GM21447 (cell line): Measurements from ENCODE around the gene HSPA1A.

Experiments used
- ATAC-seq: cut with Tn5 transposase; IDR thresholded peaks from one replicate; pipeline ENCODE4 v1.9.1; 2021; ENCODE audit not compliant: unreplicated experiment

Gene HSPA1A

DNA sequence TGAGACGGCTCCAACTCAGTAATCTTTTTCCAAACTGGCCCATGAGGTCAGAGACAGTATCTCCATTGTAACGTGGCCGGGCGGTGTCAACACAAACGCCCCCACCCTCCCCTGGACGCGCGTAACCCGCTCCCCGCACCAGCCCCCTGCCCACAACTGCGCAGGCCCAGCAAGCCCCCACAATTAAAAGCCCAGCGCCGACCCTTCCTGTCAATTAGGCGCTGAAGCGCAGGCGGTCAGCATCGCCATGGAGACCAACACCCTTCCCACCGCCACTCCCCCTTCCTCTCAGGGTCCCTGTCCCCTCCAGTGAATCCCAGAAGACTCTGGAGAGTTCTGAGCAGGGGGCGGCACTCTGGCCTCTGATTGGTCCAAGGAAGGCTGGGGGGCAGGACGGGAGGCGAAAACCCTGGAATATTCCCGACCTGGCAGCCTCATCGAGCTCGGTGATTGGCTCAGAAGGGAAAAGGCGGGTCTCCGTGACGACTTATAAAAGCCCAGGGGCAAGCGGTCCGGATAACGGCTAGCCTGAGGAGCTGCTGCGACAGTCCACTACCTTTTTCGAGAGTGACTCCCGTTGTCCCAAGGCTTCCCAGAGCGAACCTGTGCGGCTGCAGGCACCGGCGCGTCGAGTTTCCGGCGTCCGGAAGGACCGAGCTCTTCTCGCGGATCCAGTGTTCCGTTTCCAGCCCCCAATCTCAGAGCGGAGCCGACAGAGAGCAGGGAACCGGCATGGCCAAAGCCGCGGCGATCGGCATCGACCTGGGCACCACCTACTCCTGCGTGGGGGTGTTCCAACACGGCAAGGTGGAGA is at the start of gene HSPA1A, which contains the start of gene HSPA1L:
HSPA1A (plus strand) TSS at position 519 of the 814 bp plus-strand sequence; CDS start at position 733, 214 bp downstream.
HSPA1L (minus strand) TSS at position 259 of the 814 bp plus-strand sequence. CDS start 3,311 bp downstream, outside the sequence.
- ATAC-seq = no peak

DNA sequence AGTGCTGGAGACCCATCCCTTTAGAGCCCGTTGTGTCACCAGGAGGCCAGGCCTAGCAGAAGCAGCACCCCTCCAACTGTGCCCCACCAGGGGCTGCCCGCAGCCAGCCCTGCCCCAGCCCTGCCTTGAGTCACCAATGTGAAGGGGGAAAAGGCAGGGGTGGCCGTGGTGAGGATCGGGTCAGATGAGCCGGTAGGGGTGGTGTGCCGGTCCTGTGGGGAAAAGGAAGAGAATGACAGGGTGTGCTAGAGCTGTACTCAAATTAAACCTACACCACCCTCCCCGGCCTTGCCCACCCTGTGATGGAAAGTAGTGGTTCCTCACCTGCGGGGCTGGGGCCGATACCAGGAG is 49.8 kb upstream of the HSPA1A start:
- ATAC-seq = no peak

DNA sequence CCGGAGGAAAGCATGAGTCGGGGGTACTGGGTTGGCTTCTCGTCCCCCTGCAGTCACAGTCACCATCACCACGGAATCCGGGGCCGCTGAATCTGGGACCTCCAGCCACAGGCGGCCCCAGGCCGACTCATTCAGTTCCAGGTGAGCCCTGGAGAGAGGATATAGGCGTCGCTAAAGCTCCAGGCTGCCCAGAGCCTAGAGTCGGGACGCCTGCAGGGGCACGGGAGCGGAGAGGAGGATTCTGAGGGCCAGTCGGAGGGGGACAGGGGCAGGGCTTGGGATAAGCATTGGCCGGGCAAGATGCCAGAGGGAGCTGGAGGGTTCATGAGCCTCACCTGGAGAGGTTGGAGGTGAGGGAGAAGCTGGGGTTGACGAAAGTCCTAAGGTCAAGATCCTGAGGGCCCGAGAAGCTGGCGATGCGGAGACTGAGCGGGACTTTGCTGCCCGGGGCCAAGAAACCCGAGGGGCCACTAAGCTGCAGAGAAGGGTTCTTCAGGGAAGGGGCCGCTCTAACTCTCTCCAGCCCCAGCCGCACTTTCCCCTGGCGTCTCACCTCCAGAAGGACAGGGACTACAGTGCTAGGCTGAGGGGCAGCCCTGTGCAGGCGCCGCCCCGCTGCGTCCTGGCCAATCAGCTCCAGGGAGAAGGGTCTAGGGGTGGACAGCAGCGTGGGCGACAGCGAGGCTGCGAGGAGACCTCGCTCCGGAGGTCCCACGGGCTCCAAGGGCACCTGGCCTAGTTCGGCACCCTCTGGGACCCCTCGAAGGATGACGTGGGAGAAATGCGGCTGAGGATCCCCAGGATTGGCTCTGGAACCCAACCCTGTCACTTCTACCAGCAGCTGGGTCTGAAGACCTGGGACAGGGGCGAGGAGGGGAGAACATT is 49.2 kb upstream of the HSPA1A start:
- no peak for ATAC-seq

DNA sequence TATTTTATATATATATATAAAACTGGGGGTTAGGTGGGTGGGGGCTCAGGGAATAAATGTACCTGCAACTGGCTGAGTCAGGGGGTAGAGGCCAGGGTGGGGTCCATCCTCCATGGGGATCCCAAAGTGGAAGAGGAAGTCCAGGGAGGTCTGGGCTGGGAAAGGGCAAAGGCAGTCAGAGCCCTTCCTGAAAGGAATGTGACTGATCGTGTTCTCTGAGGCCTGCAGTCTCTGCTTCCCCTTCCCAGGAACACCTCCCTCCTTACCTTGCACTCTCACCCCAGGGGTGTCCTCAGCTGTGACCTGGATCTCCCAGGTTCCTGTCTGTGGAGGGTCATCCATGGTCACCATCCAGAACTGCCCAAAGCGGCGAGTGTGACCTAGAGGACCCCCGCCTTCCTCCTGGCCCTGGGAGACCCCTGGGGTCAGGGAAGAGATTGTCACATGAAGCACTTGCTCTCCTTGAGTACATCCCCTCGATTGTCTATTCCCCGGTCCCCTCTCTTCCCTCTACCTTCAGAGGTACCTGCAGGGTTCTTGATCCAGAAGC is 48.2 kb upstream of the HSPA1A start:
- ATAC-seq = no peak

DNA sequence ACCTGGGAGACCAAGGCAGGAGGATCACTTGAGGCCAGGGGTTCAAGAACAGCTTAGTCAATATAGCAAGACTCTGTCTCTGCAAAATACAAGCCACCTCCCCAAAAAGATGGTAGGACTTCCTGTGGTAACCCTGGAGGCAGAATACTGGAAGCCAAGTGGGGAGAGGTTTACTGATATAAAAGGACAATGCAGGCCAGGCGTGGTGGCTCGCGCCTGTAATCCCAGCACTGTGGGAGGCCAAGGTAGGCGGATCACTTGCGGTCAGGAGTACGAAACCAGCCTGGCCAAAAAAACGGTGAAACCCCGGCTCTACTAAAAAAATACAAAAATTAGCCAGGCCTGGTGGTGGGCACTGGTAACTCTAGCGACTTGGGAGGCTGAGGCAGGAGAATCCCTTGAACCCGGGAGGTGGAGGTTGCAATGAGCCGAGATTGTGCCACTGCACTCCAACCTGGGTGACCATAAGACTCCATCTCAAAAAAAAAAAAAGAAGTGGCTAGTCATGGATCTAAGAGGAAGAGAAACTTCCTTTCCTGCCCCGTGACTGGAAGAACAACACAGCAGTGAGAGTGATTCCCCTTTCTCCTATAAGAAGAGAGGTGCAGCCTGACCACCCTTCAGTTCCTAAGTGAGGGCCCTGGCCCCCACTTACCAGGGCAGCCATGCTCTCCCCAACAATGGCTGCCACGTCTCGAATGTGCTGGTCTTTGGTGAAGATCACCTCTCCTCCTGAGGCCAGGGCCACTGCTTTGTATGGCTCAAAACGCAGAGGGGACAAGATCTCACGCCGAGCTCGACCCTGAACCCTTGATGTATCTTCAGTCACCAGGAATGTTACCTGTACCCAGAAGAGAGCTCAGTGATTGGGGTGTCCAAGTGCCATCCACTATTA is 46.7 kb upstream of the HSPA1A start:
- ATAC-seq = no peak

DNA sequence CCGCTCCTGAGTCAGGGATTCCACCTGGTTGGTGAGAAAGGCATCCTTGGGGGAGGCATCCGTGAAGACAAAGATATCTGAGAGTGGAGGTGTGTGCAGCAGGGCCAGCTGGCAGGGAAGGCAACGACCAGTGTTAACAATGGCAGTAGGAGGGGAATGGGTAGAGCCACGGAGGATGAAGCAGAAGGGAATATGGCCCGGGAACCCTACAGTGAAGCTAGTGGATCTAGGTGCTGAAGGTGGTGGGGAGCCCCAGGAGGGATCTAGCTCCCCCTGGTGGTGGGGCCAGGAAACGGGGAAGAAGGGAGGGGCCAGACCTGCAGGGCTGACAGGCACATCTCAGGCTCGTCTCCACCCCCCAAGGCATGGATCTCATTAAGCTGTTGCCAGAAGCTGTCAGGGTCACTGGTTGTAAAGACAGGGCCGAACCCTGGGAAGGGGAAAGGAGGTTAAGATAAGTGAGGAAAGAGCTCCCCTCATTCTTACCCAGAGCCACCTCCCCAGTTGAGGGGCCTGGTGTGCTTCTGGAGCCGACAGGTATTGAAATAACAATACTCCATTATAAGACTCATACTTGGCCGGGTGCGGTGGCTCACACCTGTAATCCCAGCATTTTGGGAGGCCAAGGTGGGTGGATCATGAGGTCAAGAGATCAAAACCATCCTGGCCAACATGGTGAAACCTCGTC is 45.5 kb upstream of the HSPA1A start:
- no peak for ATAC-seq

DNA sequence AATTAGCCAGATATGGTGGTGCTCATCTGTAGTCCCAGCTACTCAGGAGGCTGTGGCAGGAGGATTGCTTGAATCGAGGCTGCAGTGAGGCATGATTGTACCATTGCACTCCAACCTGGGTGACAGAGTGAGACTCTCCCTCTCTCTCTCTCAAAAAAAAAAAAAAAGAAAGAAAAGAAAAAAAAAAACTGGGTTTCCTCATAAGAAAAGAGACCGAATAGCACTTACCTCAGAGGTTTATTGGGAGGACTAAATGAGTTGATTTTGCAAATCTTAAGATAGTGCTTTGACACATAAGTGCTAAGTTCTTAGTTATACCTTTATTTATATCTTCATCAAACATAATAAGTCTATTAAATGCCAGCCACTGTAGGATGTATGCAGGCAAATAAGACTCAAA is 44.5 kb upstream of the HSPA1A start:
- ATAC-seq = no peak

DNA sequence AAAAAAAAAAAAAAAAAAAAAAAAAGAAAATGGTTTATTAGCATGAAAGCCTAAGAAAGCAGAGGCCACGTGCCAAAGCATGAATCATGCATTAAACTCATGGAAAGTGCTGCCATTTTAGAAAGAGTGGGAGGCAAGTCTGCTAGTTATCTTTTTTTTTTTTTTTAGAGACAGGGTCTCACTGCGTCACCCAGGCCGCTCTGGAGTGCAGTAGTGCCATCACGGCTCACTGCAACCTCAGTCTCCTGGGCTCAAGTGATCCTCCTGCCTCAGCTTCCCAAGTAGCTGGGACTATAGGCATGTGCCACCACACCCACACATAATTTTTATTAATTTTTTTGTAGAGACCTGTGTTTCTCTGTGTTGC is 43.4 kb upstream of the HSPA1A start:
- no peak for ATAC-seq

DNA sequence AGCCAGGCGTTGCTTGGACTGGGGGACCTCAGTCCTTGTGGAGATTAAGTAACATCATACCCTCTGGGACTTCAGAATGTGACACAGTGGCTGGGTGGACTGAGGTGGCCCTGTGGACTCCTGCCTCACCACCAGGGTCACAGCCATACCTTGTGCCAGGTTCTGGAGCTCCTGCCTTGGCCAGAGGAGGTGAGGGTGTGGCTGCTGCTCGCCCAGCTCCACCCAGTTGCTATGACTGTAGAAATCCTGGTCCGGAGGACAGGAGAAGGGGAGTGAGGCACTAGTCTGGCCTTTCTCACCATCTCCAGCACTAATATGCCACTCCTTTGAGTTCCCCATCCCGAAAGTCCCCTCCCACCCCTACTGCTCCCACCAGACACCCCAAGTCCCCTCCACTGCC is 40.2 kb upstream of the HSPA1A start:
- no peak for ATAC-seq

DNA sequence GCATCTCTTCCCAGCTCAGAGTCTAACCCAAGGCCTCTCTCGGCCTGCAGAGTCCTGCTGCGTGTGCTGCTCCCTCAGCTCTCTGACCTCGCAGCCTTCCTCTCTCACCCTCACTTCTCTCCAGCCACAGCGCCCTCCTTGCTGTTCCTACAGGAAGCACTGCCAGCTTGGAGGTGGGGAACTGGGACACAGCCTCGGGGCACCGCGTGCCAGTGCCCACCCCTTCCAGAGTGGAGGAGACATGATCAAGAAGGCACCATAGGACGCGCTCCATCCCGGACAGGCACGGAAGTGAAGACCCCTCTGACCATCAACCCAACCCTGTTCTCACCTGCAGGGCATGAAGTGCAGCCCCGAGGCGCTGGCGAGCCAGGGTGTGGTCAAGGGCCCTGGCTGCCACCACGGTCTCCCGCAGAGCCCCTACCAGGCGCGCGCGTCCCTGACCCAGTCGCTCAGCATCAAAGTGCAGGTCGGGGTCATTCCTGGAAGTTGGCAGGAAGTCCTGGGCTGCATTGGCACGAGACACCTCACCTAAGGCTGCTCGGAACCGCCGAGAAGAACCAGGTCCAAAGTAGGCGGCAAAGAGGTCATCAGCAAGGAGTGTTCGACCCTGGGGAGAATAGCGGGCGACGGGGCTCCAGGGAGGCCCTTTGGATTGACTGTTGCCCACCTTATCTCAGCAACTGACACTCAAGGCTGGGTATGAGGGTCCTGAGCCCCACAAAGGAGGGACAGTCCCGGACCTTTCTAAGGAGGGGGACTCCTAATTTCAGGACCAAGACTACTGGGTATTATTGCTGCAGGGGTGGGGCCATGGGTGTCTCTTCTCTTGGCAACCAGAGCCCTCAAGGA is 39.5 kb upstream of the HSPA1A start:
- ATAC-seq = no peak

DNA sequence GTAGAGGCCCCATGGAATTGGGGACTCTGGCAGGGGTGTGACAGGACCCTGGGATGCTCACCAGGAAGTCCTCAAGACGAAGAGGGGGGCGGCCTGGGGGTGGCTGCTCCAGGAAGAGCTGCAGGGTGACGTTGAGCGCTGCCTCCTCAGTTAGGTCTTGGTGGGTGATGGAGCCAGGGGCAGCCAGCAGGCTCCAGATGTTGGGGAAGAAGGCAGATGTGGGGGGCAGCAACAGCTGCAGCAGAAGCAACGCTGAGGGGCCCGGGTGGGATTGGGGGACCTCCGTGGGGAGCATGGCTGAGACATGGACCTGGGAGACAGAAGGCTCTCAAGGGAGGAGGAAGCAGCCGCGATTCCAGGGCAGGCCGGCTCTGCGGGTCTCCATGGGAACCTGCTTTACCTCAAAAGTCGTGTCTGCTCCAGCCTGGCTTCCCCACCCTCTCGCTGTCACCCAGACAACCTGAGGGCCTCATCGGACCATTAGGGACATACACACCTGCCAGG is 38.8 kb upstream of the HSPA1A start:
- no peak for ATAC-seq

DNA sequence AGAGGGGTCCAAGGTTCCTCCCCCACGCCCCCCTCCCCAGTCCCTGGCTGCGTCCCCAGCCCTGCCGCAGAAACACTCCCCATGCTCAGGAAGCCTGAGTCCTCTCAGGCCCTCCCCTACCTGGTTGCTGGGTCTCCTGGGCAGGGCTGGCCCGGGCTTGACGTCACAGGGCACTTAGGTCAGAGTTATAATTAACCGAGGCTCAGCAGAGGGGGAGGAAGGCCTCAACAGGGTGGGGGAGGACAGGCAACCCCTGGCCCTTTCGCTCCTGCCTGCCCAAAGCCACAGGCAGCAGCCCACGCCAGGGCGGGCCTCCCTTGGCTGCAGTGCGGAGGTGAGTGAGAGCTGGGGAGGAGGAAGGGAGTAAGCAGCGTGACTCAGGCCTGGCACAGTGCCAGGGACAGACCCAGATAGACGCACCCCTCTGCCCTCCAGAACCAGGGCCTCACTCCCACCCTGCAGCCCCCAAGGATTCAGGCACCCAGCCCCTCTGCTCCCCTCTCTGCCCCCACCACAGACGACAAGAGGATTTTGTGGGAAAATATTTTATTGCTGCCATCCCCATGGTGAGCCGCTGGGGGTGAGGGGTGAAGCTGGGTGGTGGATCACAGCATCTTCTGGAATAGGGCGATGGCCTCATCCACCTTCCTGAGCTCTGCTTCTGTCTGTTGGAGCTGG is 38.2 kb upstream of the HSPA1A start, which contains the start of gene VWA7:
VWA7 (minus strand) TSS at position 340 of the 678 bp plus-strand sequence. CDS start 549 bp downstream, outside the sequence.
- peak; percentile 82 for ATAC-seq

DNA sequence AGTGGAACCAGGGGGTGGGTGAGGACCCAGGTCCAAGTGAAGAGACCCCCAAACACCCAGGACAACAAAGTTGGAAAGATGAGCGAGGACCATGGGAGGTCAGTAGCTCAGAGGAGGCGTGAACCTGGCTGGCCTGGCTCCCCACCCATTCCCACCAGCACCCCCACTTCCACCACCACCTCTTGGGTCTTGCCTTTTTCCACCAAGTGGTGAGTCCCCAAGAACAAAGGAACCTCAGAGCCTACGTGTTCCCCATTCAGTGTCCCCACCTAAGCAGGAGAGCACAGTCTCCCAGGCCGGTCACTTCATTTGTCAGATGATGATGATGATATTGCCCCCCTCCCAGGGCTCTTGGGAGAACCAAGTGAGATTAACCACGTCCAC is 37.7 kb upstream of the HSPA1A start:
- no peak for ATAC-seq

DNA sequence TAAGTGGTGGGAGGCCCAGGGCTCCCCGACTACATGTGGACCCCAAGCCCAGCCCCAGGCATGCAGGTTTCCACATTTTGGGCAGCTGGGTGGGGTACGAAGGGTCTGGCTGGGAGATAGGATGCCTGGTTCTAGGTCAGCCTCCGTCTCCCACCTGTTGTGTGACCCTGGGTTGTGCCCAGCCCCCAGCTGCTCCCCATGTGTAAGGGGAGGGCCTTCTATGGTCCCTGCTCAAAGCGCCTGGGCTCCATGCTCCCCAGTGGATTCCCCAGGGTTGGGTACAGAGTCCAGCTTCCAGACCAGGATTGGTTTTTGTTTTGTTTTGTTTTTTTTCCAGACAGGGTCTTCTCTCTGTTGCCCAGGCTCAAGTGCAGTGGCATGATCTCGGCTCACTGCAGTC is 37.1 kb upstream of the HSPA1A start:
- no peak for ATAC-seq

DNA sequence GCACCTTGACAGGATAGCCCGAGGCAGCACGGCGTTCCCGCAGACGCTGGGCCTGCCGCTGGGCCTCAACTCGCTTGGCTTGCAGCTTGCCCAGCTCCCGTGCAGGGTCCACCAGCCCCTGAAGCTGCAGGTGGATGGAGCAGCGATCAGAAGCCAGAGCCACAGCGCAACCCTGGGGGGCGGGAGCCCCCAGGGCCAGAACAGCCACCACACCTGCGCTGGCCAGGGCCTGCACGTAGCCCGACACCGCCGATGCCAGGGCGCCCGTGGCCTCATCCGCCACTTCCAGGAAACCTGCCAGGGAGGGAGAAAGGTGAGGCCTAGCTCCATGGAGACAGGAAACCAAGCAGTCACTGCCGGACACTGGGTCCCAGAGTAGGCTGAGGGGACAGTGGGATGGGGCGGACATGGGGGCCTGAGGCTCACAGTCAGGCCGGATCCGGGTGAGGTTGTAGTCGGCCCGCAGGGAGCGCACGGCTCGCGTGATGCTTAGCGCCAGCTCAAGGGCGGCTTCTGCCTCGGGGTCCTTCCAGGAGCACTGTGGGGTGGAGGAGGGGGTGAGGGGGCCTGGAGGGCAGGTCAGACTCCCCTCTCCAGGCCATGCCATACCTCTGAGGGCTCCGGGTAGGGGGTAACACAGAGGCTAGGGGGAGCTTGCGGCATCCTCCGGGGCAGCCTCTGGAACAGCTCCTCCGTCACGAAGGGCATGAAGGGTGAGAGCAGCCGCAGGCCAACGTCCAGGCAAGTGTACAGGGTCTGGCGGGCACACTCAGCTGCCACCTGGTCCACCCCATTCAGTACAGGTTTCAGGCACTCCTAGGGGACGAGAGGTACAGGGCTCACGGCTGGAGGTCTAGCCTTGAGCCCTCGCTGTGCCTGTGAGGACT is 36.1 kb upstream of the HSPA1A start:
- no peak for ATAC-seq

DNA sequence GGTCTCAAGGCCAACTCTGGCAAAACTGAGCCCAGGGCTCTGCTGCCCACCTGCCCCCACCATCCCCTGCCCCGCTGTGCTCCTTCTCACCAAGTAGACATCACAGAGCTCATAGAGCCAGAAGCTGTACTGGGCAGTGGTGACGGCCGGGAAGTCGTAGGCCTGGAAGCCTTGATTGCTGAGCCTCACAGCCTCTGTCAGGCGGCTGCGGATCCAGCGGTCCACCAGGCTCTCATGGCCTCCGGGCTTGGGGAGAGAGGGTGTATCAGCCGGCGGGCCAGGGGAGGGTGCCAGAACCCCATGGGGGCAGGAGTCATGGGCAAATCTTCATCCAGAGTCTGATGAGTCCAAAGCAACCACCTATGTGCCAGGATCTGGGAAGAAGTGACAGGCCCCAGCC is 35.4 kb upstream of the HSPA1A start:
- no peak for ATAC-seq

DNA sequence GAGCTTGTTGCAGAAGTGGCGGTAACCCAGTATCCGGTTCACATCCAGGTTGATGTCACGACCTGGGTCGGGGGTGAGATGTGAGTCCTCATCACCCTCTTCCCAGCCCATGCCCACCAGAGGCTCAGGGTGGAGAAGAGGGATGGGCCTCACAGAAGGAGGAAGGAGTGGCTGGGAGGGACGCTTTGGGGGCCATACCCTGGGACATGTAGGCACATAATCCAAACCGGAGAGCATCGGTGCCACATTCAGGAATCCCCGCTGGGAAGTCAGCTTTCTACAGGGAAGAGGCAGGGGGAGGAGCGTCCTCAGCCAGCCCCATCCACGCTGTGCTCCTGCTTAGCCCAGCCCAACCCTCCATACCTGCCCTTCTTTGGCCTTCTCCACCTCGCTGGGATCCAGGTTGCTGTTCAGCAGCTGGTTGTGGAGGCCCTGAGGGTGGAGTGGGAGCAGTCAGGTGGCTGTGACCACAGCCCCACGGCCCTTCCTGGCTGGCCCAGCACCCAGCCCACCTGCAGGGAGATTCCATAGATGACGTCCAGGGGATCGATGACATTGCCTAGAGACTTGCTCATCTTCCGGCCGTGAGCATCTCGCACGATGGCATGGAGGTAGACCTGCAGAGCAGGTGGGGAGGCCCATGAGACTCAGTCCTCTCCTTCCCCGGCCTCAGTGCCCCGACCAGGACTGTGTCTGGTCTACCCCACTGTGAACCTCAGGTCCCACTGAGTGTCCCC is 34.7 kb upstream of the HSPA1A start:
- no peak for ATAC-seq
